ENCODE measurements around the gene CCDC7. TPM values are rescaled to one million over a fixed set of nuclear protein-coding genes. Genes with fewer than 3 reads are reported as not detected.

Gene CCDC7
- polyA plus RNA-seq, 1 of the 3 experiments (the other 2 are of a cell fraction) = 0.44 TPM

DNA sequence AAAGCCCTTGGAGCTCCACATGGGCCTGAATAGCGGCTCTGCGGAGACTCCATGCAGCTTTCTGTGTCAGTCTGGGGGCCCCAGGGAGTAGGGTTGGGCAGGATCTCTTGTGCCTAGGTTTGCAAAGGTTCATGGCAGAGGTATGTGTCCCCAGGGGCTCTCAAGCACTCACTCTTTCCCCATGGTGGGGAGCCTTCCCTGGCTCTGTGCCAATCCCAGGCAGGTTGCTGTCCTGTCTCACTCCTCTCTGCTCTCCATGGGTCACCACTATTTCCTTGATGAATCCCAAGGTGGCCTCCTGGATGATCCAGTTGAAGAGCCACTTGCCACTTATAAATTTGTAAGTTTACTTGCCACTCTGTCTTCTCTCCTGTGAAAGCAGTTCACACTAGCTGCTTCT is 238.4 kb downstream of the CCDC7 start:
- no CpG with 5 or more reads among the region's 2 CpGs for WGBS (ENCODE audit: low lambda C conversion rate)
- no peaks in the 10 kb centered on the region for H3K27me3 ChIP-seq (ENCODE audit: insufficient read depth)
- TF ChIP-seq REST (IDR thresholded peaks at IDR 0.05; ENCODE audit: low read depth, low read length) = no peak
- TF ChIP-seq, protein P1, sequence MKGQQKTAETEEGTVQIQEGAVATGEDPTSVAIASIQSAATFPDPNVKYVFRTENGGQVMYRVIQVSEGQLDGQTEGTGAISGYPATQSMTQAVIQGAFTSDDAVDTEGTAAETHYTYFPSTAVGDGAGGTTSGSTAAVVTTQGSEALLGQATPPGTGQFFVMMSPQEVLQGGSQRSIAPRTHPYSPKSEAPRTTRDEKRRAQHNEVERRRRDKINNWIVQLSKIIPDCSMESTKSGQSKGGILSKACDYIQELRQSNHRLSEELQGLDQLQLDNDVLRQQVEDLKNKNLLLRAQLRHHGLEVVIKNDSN (IDR thresholded peaks at IDR 0.05; ENCODE audit: borderline replicate concordance, low read depth) = no peak
- TF ChIP-seq MXI1 (IDR thresholded peaks at IDR 0.05; ENCODE audit: low read depth, low read length) = no peak
- TF ChIP-seq TEAD4 (IDR thresholded peaks at IDR 0.05; ENCODE audit: borderline replicate concordance, insufficient read depth) = no peak
- TF ChIP-seq TCF12 (IDR thresholded peaks at IDR 0.05) = no peak
- no peak for TF ChIP-seq EZH2phosphoT487 (IDR thresholded peaks at IDR 0.05; ENCODE audit: borderline replicate concordance, low read depth)
- TF ChIP-seq ELF1 (IDR thresholded peaks at IDR 0.05) = no peak
- TF ChIP-seq SIN3A (IDR thresholded peaks at IDR 0.05; ENCODE audit: borderline replicate concordance, low read depth, low read length) = no peak
- no peak for TF ChIP-seq MAX (IDR thresholded peaks at IDR 0.05; ENCODE audit: low read depth)
- TF ChIP-seq EP300 (IDR thresholded peaks at IDR 0.05; ENCODE audit: borderline replicate concordance in 1 of 2, low read depth in 1 of 2, low read length in 1 of 2) = no peak
- no peak for TF ChIP-seq SMC3 (IDR thresholded peaks at IDR 0.05; ENCODE audit: low read depth, low read length)
- no peaks in the 10 kb centered on the region for H3F3A ChIP-seq (replicated peaks; ENCODE audit: insufficient read depth)
- no peaks in the 10 kb centered on the region for H3K9me2 ChIP-seq
- CTCF ChIA-PET = no interaction called here
- no peak overlapping the region for H3K4me2 ChIP-seq
- H3K27ac ChIP-seq (ENCODE audit: low read depth in 2 of 2, low read length in 1 of 2) = no peak overlapping the region
- no peak for DNase-seq
- no peaks in the 10 kb centered on the region for H4K20me1 ChIP-seq (ENCODE audit: insufficient read depth)
- no peak overlapping the region for H3K9ac ChIP-seq
- no peaks in the 10 kb centered on the region for H3K36me3 ChIP-seq (replicated peaks in 1 of 2; ENCODE audit: control insufficient read depth in 1 of 2, insufficient read depth in 2 of 2, low read length in 1 of 2)
- H3K9me3 ChIP-seq = peaks cover 5% of the 10 kb centered on the region; the same call in 1 of the 2 replicates
- no peaks in the 10 kb centered on the region for H3K79me2 ChIP-seq (ENCODE audit: insufficient read depth)
- no peaks in the 10 kb centered on the region for H3K4me1 ChIP-seq (ENCODE audit: control insufficient read depth in 1 of 2, insufficient read depth in 2 of 2, low read depth in 1 of 2, low read length in 1 of 2)
- no peak overlapping the region for H2AFZ ChIP-seq (ENCODE audit: low read depth)
- no peak overlapping the region for H3K4me3 ChIP-seq (ENCODE audit: low read depth in 2 of 2, low read length in 1 of 2)
- POLR2A ChIA-PET = no interaction called here

DNA sequence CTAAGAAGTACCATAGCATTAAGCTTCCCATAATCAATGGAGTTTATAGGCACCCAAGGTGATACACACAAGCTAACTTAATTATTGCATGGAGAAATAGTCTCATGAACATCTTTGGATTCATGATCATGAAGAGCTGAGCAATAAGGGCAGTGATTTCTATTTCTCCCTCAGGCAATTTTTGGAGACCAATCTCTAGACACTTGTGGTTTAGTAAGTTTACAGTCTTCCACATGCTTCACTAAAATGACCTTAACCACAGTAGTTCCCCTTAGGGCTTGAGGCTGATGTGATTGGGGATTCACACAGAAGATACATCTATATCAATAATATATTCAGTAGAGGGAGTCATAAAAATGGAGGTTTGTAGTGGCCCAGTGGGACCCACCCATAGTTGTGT is 241.2 kb downstream of the CCDC7 start:
- no peaks in the 10 kb centered on the region for H3K4me1 ChIP-seq (ENCODE audit: control insufficient read depth in 1 of 2, insufficient read depth in 2 of 2, low read depth in 1 of 2, low read length in 1 of 2)
- peaks cover 5% of the 10 kb centered on the region; the same call in 1 of the 2 replicates for H3K9me3 ChIP-seq
- no peak for TF ChIP-seq TCF12 (IDR thresholded peaks at IDR 0.05)
- TF ChIP-seq RAD21 (IDR thresholded peaks at IDR 0.05; ENCODE audit: low read length) = no peak
- no peaks in the 10 kb centered on the region for H3K9me2 ChIP-seq
- H3K27me3 ChIP-seq (ENCODE audit: insufficient read depth) = no peaks in the 10 kb centered on the region
- H3K36me3 ChIP-seq (replicated peaks in 1 of 2; ENCODE audit: control insufficient read depth in 1 of 2, insufficient read depth in 2 of 2, low read length in 1 of 2) = no peaks in the 10 kb centered on the region
- CTCF ChIA-PET = no interaction called here
- no peak for DNase-seq
- H3K4me2 ChIP-seq = no peak overlapping the region
- H2AFZ ChIP-seq (ENCODE audit: low read depth) = no peak overlapping the region
- H3K79me2 ChIP-seq (ENCODE audit: insufficient read depth) = no peaks in the 10 kb centered on the region
- no peak overlapping the region for H3K9ac ChIP-seq
- no peaks in the 10 kb centered on the region for H3F3A ChIP-seq (replicated peaks; ENCODE audit: insufficient read depth)
- no peak overlapping the region for H3K27ac ChIP-seq (ENCODE audit: low read depth in 2 of 2, low read length in 1 of 2)
- H3K4me3 ChIP-seq (ENCODE audit: low read depth in 2 of 2, low read length in 1 of 2) = no peak overlapping the region
- POLR2A ChIA-PET = no interaction called here
- no peaks in the 10 kb centered on the region for H4K20me1 ChIP-seq (ENCODE audit: insufficient read depth)

Measured in SK-N-SH (cell line).